HUES48 (cell line): ENCODE results near the gene DEDD2.

Experiments used
- H3K27ac ChIP-seq: one replicate; pipeline ENCODE4 v1.7.0; 2013; ENCODE audit warnings: low read depth, low read length, inconsistent platforms
- H3K27me3 ChIP-seq: 2 replicates; pipeline ENCODE4 v1.6.1; 2013; ENCODE audit warnings: mild to moderate bottlenecking, low read length; ENCODE audit not compliant: control insufficient read depth, insufficient read depth
- H3K36me3 ChIP-seq: 2 replicates; pipeline ENCODE4 v1.6.1; 2013; ENCODE audit warnings: low read length; ENCODE audit not compliant: control insufficient read depth, insufficient read depth
- H3K4me1 ChIP-seq: 2 replicates; pipeline ENCODE4 v1.6.1; 2013; ENCODE audit warnings: mild to moderate bottlenecking, low read length; ENCODE audit not compliant: control insufficient read depth, insufficient read depth
- H3K4me3 ChIP-seq: 2 replicates; pipeline ENCODE4 v1.5.1; 2013; ENCODE audit warnings: mild to moderate bottlenecking, low read depth, low read length
- H3K9ac ChIP-seq: 2 replicates; pipeline ENCODE4 v1.6.1; 2013; ENCODE audit warnings: mild to moderate bottlenecking, low read depth, low read length, moderate library complexity
- H3K9me3 ChIP-seq: 2 replicates; pipeline ENCODE4 v1.6.1; 2013; ENCODE audit warnings: low read length; ENCODE audit not compliant: control insufficient read depth, insufficient read depth

The DEDD2 gene

GRCh38 chr19:42220751-42221097, 3.2 kb upstream of the DEDD2 start:
- Histone ChIP-seq H3K4me3 (peak overlapping the region; percentile 88), H3K9ac (peak overlapping the region; percentile 44), H3K36me3 (peaks cover 26% of the 10 kb centered on the region), H3K27me3 (no peaks in the 10 kb centered on the region), H3K9me3 (no peaks in the 10 kb centered on the region), H3K27ac (peak overlapping the region; percentile 83), H3K4me1 (peaks cover 19% of the 10 kb centered on the region)

- Histone ChIP-seq H3K27me3 (no peaks in the 10 kb centered on the region), H3K4me1 (peaks cover 20% of the 10 kb centered on the region), H3K9ac (peak within 1 kb of the TSS; percentile 44)
Observed at GRCh38 chr19:42219812-42220750, 2.6 kb upstream of the DEDD2 start, which contains the start of gene ZNF526. TSS of gene ZNF526 (plus strand) at chr19:42220312. CDS start at chr19:42224404, 4,092 bp downstream.

GRCh38 chr19:42216653-42217519, 591 bp downstream of the DEDD2 start:
- peak overlapping the region; percentile 99 for H3K27ac ChIP-seq
- no peaks in the 10 kb centered on the region for H3K9me3 ChIP-seq
- peak overlapping the region; percentile 84 for H3K4me3 ChIP-seq
- peak overlapping the region; percentile 77 for H3K9ac ChIP-seq
- H3K4me1 ChIP-seq, result peaks cover 20% of the 10 kb centered on the region
- H3K27me3 ChIP-seq, result no peaks in the 10 kb centered on the region
- H3K36me3 ChIP-seq, result peaks cover 35% of the 10 kb centered on the region

More at GRCh38 chr19:42219812-42220750, 2.6 kb upstream of the DEDD2 start, which contains the start of gene ZNF526:
- peak within 1 kb of the TSS; percentile 88 for H3K4me3 ChIP-seq
- H3K36me3 ChIP-seq, result peaks cover 27% of the 10 kb centered on the region
- peak within 1 kb of the TSS; percentile 83 for H3K27ac ChIP-seq
- no peaks in the 10 kb centered on the region for H3K9me3 ChIP-seq

- peaks cover 20% of the 10 kb centered on the region; the same call in 1 of the 2 replicates for H3K4me1 ChIP-seq
- no peaks in the 10 kb centered on the region for H3K27me3 ChIP-seq
- peaks cover 46% of the 10 kb centered on the region for H3K36me3 ChIP-seq
- H3K9me3 ChIP-seq, result no peaks in the 10 kb centered on the region
- no peak overlapping the region for H3K4me3 ChIP-seq
- H3K27ac ChIP-seq, result no peak overlapping the region
- H3K9ac ChIP-seq, result no peak overlapping the region
Observed at GRCh38 chr19:42214810-42215485, 2.5 kb downstream of the DEDD2 start.

GRCh38 chr19:42212886-42213285, 4.6 kb downstream of the DEDD2 start:
- Histone ChIP-seq H3K4me3 (no peak overlapping the region), H3K27ac (no peak overlapping the region)

GRCh38 chr19:42208612-42209011, 8.9 kb downstream of the DEDD2 start:
- H3K4me3 ChIP-seq, result no peak overlapping the region
- no peak overlapping the region for H3K9ac ChIP-seq
- no peaks in the 10 kb centered on the region for H3K9me3 ChIP-seq
- H3K36me3 ChIP-seq, result peaks cover 72% of the 10 kb centered on the region
- peaks cover 4% of the 10 kb centered on the region for H3K4me1 ChIP-seq
- no peaks in the 10 kb centered on the region for H3K27me3 ChIP-seq
- H3K27ac ChIP-seq, result no peak overlapping the region

More at GRCh38 chr19:42212886-42213285, 4.6 kb downstream of the DEDD2 start:
- no peaks in the 10 kb centered on the region for H3K9me3 ChIP-seq
- H3K4me1 ChIP-seq, result 0 out of 2 replicates have a peak, but pooled peaks cover 10% of the 10 kb centered on the region
- H3K36me3 ChIP-seq, result peaks cover 67% of the 10 kb centered on the region
- H3K9ac ChIP-seq, result no peak overlapping the region
- H3K27me3 ChIP-seq, result no peaks in the 10 kb centered on the region

GRCh38 chr19:42207767-42208271, 9.7 kb downstream of the DEDD2 start:
- no peaks in the 10 kb centered on the region for H3K9me3 ChIP-seq
- no peak overlapping the region for H3K9ac ChIP-seq
- peaks cover 72% of the 10 kb centered on the region for H3K36me3 ChIP-seq
- H3K4me1 ChIP-seq, result peaks cover 4% of the 10 kb centered on the region
- no peak overlapping the region for H3K27ac ChIP-seq
- H3K4me3 ChIP-seq, result no peak overlapping the region
- no peaks in the 10 kb centered on the region for H3K27me3 ChIP-seq

GRCh38 chr19:42206871-42207755, 10.4 kb downstream of the DEDD2 start:
- Histone ChIP-seq H3K9me3 (no peaks in the 10 kb centered on the region), H3K27ac (no peak overlapping the region), H3K4me3 (no peak overlapping the region), H3K27me3 (no peaks in the 10 kb centered on the region), H3K4me1 (peaks cover 4% of the 10 kb centered on the region), H3K9ac (no peak overlapping the region), H3K36me3 (peaks cover 74% of the 10 kb centered on the region)

GRCh38 chr19:42204664-42205063, 12.8 kb downstream of the DEDD2 start:
- H3K4me3 ChIP-seq, result no peak overlapping the region
- no peak overlapping the region for H3K9ac ChIP-seq
- peaks cover 84% of the 10 kb centered on the region for H3K36me3 ChIP-seq
- H3K27me3 ChIP-seq, result no peaks in the 10 kb centered on the region
- peaks cover 4% of the 10 kb centered on the region for H3K4me1 ChIP-seq
- H3K27ac ChIP-seq, result peak overlapping the region; percentile 36
- no peaks in the 10 kb centered on the region for H3K9me3 ChIP-seq
